HG02763 (cell line): ENCODE measurements around the gene PCED1B.
"Not testable (repeated sequence)": the region's sequence is repeated elsewhere in the genome, so short reads cannot be mapped to it uniquely, and the experiment has no call there.

Source experiments
- ATAC-seq: cut with Tn5 transposase; IDR thresholded peaks from one replicate; pipeline ENCODE4 v1.9.1; 2021; ENCODE audit warnings: mild to moderate bottlenecking, moderate library complexity; ENCODE audit not compliant: unreplicated experiment

PCED1B gene

DNA sequence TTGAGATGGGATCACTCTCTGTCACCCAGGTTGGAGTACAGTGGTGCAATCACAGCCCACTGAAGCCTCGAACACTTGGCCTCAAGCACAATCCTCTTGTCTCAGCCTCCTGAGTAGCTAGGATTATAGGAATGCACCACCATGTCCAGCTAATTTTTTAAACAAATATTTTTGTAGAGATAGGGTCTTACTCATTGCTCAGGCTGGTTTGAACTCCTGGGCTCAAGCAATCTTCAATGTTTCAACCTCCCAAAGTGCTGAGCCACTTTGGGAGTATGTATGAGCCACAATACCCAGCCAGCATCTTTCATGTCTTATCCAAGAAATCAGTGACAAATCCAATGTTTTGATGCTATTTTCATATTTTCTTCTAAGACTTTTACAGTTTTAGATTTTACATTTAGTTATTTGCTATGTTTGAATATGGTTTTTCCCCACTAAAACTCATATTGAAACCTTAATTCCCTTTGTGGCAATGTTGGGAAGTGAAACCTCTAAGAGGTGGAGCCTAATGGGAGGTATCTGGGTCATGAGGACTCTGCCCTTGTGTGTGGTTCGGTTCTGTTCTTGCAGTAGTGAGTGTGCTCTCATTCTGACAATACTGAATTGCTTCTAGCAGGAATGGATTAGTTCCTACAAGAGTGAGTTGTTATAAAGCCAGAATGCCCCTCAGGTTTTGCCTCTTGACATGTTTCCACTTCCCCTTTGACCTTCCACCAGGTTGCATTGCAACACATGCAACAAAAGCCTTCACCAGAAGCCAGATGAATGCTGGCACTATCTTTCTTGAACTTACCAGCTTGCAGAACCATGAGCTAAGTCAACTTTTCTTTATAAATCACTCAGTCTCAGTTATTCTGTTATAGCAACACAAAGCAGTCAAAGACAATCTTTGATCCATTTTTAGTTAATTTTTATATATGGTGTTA, 81.2 kb downstream of the PCED1B start:
- ATAC-seq: no peak

DNA sequence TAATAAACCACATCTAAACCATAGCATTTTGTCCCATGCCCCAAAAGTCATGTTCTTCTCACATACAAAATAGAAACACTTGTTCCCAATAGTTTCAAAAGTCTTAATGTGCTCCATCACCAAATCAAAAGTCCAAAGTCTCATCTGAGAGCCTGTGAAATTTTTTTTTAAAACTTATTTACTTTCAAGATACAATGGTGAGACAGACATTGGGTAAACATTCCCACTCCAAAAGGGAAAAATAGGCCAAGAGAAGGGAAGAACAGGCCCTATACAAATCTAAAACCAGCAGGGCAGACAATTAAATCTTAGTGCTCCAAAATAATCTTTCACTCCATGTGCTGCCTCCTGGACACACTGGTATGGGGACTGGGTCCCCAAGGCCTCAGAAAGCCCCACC, 84.7 kb downstream of the PCED1B start:
- no peak for ATAC-seq

DNA sequence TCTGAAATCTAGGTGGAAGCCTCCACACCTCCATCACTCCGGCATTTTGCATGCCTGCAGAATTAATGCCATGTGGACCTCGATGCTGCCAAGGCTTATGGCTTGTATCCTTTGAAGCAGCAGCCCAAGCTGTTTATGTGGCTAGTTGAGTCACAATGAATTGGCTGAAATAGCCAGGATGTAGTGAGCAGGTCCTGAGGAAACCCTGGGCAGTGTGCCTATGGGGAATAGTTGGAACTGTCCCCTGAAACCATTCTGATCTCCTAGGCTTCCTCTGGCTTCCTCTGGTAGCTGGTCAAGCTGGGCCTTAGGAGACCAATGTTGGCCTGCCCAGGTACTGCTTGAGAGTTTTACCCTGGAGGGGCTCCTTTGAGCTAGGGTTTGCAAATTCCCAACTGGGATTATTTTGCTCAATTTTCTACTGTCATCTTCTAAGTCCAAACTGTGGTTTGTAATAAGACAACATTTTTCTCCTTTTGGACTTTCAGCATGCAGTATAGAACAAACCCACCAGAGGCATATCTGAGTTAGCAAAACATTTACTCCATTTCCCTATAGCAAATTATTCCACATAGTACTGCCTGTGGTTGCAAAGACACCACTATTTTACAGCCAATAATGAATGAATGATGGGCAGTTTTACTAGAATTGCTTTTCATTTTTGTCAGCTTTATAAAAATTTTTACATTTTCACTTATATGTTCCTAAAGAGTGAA, 85.5 kb downstream of the PCED1B start:
- ATAC-seq: no peak

DNA sequence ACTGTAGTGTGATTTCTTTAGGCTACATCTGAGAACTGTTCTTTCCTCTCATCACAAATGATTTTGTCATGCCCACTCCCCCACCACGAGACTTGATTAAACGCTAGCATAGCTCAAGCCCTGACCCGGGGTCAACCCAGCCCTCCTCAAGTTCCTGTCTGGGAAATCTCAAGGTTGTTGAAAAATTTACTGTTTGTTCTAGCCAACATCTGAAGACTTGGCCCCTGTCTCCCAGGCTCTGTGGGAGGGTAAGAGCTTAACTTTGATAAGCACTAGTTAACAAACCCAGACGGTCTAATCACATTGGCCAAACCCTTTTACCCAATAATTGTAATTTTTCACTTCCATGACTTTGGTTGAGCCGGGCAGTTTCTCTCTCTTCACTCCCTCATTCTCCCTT, 86.5 kb downstream of the PCED1B start:
- no peak for ATAC-seq

DNA sequence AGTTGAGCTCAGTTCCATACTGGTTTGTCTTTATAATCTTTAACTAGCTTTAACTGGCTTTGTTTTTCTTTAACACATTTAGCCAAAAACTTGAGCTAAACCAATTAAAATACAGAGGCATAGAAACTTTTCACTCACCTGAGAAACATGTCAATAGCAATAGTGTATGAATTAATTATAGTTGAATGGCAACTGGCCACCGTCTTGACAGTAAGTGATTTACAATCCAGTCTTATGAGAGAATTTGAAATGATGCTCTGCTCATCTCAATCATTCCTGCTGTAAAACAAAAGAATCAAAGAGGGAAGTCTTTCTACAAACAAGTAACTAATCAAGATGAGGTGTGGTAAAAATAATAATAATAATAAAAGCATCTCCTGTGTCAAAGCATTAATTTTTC, 86.9 kb downstream of the PCED1B start:
- ATAC-seq: no peak

DNA sequence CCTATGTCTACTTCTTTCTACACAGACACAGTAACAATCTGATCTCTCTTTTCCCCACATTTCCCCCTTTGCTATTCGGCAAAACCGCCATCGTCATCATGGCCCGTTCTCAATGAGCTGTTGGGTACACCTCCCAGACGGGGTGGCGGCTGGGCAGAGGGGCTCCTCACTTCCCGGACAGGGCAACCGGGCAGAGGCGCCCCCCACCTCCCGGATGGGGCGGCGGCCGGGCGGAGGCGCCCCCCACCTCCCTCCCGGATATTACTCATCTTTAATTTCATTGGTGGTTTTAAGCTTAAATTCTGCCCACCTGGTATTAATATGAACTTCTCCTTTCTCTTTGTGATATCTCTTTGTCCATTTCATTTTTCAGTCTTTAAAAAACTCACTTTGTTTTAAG, 90.9 kb downstream of the PCED1B start:
- ATAC-seq: not testable (repeated sequence)

DNA sequence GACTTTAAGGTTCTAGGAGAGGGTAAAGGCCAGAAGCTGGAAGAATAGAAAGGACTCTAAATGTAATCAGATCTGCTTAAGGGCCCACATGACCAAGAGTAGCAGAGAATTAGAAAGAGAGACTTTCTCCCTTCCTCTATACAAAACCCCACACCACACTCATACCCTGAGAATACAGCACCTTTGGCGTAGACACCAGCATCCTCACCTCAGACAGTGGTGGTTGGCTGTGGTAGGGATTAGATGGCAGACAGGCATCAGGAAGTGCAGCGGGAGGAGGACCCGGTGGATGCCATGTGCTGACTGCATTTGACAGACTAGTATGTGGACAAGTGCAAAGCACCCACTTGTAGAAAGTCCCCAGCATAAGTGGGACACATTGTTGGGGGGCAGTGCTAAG, 98.6 kb downstream of the PCED1B start:
- ATAC-seq: no peak

DNA sequence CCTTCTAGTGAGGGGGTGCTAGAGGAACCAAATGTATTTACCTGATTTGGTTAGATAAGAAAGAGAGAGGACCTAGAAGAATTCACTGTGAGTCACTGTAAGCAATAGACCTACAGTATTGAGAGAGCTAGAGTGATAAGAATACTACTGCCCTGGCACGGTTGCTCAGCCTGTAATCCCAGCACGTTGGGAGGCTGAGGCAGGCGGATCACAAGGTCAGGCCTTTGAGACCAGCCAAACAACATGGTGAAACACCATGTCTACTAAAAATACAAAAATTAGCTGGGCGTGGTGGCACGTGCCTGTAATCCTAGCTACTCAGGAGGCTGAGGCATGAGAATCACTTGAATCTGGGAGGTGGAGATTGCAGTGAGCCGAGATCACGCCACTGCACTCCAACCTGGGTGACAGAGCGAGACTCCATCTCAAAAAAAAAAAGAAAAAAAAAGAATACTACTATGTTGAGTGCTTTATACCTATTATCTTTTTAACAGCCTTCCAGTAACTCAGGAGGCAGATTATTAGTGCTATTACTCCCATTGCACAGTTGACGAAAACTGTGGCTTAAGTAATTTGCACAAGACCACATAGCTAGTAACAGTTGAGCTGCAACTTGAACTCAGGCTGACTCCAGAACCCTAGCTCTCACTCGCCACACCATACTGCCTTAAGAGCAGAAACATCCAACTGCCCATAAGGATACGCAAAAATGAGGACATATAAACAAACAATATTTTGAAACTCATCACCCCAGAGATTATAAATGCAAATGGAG, 102.9 kb downstream of the PCED1B start:
- peak; percentile 56 for ATAC-seq

DNA sequence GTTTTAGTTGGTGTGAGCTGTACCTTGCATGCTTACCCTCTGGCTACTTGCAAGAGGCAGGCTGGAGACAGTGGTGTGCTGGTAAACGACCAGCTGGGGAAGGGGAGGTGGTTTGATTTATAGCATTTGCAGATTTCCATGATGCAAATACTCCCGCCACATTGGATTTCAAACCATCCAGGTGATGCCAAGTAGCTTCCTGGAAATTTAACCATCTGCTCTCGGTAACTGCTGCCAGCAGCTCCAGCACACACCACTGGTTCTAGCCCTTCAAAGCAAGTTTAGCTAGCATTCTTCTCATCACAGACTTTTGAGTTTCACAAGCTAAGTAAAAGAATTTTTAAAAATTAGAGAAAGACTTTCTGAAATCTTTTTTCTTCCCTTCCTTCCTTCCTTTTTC, 104.8 kb downstream of the PCED1B start:
- ATAC-seq: no peak

DNA sequence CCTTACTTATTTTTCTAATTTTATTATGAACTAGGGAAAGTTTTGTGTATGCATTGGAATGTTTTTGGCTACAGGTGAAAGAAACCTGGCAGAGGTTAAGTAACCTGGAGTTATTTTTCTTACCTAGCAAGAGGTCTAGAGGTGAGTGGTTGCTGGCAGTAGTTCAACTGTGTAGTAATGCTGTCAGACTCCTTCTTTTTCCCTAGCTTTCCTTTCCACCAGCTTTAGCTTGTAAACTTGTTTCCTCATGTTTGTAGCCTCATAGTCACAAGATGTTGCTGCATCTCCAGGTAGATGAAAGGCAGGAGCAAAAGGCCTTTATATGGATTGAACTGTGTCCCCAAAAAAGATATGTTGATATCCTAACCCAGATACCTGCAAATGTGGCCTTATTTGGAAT, 105.4 kb downstream of the PCED1B start:
- no peak for ATAC-seq

DNA sequence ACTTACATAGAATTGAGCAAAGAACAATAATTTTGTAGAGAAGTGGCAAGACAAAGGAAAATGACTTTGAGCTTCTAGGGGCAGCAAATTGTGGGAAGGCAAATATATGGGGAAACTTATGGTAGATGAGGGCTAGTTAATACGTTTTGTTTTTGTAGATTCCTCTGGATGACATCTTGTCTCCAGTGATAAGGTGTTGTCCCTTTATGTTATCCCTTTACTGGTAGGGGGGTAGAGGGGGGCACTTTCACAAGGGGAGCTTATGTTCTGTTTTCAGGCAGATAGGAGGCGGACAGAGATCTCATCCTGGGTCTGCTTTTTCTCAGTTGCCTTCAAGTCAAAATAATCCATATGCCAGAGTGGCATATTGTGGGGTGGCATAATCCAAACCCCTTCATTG, 106.8 kb downstream of the PCED1B start:
- ATAC-seq: no peak

DNA sequence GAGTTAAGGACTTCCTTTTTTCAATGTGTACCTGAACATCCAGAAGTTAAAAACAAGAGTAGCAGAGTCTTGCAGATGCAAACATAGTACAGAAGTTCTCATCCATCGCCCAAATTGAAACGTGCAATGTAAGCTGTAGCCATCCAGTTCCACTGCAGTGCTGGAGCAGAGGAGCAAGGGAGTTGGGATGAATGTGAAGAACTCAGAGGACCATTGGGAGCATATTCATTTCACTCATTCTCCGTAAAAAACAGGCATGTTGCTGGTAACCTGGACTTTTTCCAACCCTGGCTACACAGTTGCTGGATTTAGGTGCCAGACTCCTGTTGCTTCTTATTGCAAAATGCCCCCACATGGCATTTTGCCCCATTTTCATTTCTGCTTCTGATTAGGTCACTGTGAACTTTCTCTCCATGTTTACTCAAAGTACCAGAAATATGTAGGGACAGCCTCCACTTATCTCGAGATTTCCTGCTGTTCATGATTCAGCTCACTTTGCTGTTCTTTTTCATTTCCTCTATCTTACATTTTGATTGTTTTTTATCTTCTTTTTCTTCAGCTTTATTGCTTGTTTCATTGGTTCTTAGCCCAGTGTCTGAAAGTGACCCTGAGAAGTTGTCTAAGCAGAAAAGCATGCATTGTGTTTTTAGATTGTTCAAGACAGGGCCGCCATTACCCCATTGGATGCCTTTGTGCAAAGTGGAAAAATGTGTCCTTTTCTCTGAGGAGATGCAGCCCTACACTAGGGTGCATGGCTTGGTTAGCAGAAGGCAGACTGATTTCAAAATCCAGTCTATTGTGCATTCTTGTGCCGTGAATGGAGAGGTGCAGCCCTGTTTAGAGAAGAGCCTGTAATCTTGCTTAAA, 109.4 kb downstream of the PCED1B start:
- no peak for ATAC-seq

DNA sequence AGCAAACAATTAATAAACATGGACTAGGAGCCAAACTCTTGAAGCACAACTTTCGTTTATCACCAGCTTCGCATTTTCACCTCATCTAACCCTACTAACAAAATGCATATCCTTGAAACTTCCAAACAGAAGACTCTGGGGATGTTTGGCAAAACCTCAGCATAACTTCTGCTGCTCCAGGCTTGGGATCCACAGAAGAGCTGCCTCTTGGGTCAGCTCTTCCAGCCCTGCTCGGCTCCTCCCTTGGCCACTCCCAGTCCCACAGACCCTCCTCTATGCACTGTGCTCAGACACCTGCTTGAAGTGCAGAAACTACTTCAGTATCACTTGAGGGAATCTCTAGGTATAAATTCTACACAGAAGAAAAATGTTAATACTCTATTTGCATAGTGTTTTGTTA, 110.3 kb downstream of the PCED1B start:
- ATAC-seq: no peak

DNA sequence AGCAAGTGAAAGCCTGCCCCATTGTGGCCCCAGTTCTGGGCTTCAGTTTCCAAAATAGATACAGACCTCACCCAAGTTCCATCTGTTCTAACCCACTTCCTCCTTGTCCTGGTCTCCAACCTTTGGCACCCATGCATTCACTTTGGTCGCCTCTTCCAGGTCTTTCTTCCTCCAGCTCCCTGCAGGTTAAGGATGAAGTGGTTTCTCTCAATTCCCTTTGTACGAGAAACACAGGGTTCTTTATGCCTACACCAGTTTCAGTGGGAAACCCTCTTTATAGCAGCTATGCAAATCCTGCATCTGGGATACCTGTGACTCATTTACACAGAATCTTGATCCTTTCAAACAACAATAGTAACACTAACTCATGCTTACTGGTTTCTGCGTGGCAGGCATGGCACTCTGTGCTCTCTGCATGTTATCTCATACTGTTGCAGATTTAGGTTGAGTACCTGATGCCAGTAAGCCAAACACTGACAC, 110.9 kb downstream of the PCED1B start:
- no peak for ATAC-seq

DNA sequence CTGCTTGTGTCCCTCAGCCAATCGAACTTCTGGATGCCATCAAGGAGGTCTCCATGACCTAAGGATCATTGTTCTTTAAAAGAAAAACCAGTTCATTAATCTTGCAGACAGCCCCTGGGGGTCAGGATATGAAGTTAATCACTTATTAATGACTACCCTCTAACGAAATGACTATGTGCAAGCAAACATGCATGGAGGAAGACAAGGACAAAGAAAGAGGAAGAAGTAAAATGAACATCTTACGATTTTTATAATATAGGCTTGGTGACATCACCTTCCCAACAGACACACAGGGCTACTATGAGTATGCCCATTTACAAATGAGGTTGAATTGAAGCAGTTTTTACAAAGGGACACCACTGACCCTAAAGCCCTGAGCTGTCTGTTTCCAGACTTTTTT, 111.5 kb downstream of the PCED1B start:
- ATAC-seq: no peak

DNA sequence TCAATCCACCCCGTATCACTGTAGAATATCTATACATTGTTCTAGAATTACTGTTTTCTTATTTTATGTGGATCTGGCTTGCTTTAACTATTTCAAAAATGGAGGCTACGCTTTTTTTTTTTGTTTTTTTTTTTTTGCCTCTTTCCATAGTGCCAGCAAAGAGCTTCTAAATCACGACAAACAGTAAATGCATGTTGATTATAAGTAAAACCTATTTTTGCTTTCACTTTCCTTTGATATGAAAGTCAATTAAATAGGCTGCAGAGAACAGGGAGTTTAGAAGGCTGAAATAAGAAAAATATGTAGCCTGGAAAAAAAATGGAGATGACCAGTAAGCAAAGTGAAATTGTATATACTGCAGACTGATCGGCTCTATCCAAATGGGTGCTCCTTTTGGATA, 112.6 kb downstream of the PCED1B start:
- ATAC-seq: no peak

DNA sequence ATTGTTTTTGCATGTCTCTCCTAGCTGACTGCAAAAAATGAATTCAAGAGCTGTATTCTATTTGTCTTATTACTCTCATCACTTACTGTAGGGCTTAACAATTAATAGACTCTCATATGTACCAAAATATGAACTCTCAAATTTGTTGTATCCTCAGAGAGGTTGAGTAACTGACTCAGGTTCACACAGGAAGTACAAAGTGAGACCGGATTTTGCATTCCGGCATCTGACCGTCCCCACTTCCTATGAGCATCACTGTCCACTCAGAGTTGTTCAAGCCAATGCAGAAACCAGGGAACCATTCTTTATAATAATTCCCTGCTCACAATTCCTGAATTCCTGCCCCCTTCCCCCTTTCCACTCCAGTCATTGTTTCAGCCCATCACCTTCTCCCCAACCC, 113.6 kb downstream of the PCED1B start:
- ATAC-seq: no peak

DNA sequence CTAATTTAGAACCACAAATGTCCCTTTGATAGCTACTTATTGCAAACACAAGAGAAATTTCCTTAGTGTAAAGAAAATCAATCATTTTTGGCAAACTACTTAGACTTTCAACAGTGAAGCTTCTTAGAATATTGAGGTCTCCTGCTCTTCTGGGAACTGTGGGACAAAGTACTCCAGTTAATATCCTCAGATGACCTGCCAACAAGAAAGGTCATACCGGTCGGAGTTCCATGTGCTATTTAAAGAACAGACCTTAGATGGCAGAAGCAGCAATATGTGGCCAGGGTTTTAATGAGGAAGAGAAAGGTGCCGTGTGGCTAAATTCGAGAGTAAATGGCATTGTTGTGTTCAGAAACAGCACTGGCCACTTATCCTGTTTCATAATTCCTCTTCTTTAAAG, 115.1 kb downstream of the PCED1B start:
- ATAC-seq: no peak

DNA sequence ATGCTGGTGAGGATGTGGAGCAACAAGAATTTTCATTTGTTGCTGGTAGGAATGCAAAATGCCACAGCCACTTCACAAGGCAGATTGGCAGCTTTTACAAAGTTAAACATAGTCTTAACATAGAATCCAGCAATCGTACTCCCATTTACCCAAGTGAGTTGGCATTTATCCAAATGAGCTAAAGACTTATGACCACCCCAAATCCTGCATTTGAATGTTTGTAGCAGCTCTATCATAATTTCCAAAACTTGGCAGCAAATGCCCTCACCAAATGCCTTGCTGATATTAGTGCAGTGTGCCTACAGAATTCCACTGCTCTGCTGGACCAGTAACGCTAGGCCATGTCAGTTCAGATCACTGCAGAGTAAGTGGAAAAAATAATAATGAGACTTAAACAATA, 121.0 kb downstream of the PCED1B start:
- no peak for ATAC-seq

DNA sequence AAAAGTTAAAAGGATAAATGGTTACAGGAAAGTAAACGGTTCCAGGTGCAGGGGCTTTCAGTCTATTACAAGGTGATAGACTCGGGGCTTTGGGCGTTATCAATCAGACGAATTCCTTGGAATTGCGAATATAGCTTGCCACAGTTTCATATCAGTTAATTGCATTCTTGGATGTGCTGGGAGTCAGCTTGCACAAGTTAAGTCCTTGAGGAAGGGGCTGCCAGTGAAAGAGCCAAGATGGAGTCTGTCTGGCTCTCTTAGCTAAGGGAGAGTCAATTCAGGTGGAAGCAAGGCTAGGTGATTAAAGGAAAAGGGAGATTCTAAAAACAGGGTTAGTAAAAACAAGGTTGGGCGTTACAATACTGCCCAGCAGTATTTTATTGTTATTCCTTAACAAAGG, 121.8 kb downstream of the PCED1B start:
- not testable (repeated sequence) for ATAC-seq
